ENCODE measurements around the gene ATN1. TPM values are rescaled to one million over a fixed set of nuclear protein-coding genes. Genes with fewer than 3 reads are reported as not detected.

ATN1 gene
- total and polyA plus RNA-seq, 7 donors, result 30.1 to 138 (median 53.8) TPM

GRCh38 chr12:6945613-6946012 is 17.9 kb downstream of the ATN1 start:
- Histone ChIP-seq H3K9me3 (no peaks in the 10 kb centered on the region), H3K4me1 (peaks cover 0 to 54% (median 40%) of the 10 kb centered on the region in 4 donors), H3K4me3 (no peak overlapping the region), H3K27me3 (no peaks in the 10 kb centered on the region), H3K36me3 (peaks cover 5 to 29% (median 10%) of the 10 kb centered on the region in 4 donors), H3K27ac (peak overlapping the region in 3 of 4 donors; percentile 52 to 99 (median 94))
- TF ChIP-seq EP300 (IDR thresholded peaks at IDR 0.05) (no peak), POLR2AphosphoS5 (IDR thresholded peaks at IDR 0.05) (no peak), CTCF (IDR thresholded peaks at IDR 0.05) (no peak), POLR2A (IDR thresholded peaks at IDR 0.05) (no peak)
- WGBS, 2 donors, result 32 to 66% methylated on average over 11 of the region's 11 CpGs
- DNase-seq, result no peak
- intact Hi-C loops (cut with DNase I), result loop anchor here (2.0 kb wide), 2 partner anchors 73 to 167 kb away; partner anchors contain the start of gene LPCAT3

- peaks cover 0 to 48% (median 38%) of the 10 kb centered on the region in 4 donors for H3K4me1 ChIP-seq
- no peak for TF ChIP-seq EP300 (IDR thresholded peaks at IDR 0.05)
- TF ChIP-seq POLR2A (IDR thresholded peaks at IDR 0.05), result peak in 1 of 2 donors; percentile 73
- peak in 2 of 4 donors; percentile 8 to 66 for TF ChIP-seq POLR2AphosphoS5 (IDR thresholded peaks at IDR 0.05)
- peak overlapping the region; percentile 11 to 99 (median 46) for H3K27ac ChIP-seq
- peaks cover 2 to 22% (median 6%) of the 10 kb centered on the region in 4 donors for H3K36me3 ChIP-seq
- peak overlapping the region in 2 of 4 donors; percentile 6 to 16 for H3K4me3 ChIP-seq
- no peaks in the 10 kb centered on the region for H3K27me3 ChIP-seq
- 4 to 15% methylated on average over 32 of the region's 32 CpGs for WGBS, 2 donors
- intact Hi-C loops (cut with DNase I), result no loop called here
- no peak for DNase-seq
- H3K9me3 ChIP-seq, result no peaks in the 10 kb centered on the region
These were observed 18.5 kb downstream of the ATN1 start for GRCh38 chr12:6946033-6946919.

GRCh38 chr12:6946920-6947374 is 19.2 kb downstream of the ATN1 start:
- DNase-seq, result no peak
- H3K27ac ChIP-seq, result peak overlapping the region in 3 of 4 donors; percentile 39 to 99 (median 52)
- H3K4me1 ChIP-seq, result peaks cover 0 to 41% (median 31%) of the 10 kb centered on the region in 4 donors
- peaks cover 0 to 16% (median under 1%) of the 10 kb centered on the region in 4 donors for H3K36me3 ChIP-seq
- intact Hi-C loops (cut with DNase I), result no loop called here
- TF ChIP-seq POLR2A (IDR thresholded peaks at IDR 0.05), result no peak
- no peak for TF ChIP-seq POLR2AphosphoS5 (IDR thresholded peaks at IDR 0.05)
- TF ChIP-seq CTCF (IDR thresholded peaks at IDR 0.05), result no peak
- no peak for TF ChIP-seq EP300 (IDR thresholded peaks at IDR 0.05)
- H3K4me3 ChIP-seq, result peak overlapping the region in 2 of 4 donors; percentile 6 to 16
- H3K27me3 ChIP-seq, result no peaks in the 10 kb centered on the region
- 28 to 58% methylated on average over 8 of the region's 8 CpGs for WGBS, 2 donors
- no peaks in the 10 kb centered on the region for H3K9me3 ChIP-seq

GRCh38 chr12:6947615-6948014 is 19.9 kb downstream of the ATN1 start:
- intact Hi-C loops (cut with DNase I), result no loop called here
- Histone ChIP-seq H3K4me3 (no peak overlapping the region), H3K27ac (no peak overlapping the region), H3K4me1 (peaks cover 0 to 35% (median 26%) of the 10 kb centered on the region in 4 donors), H3K9me3 (no peaks in the 10 kb centered on the region), H3K27me3 (no peaks in the 10 kb centered on the region), H3K36me3 (peaks cover 0 to 12% (median 0%) of the 10 kb centered on the region in 4 donors)
- TF ChIP-seq POLR2AphosphoS5 (IDR thresholded peaks at IDR 0.05) (no peak), POLR2A (IDR thresholded peaks at IDR 0.05) (no peak), CTCF (IDR thresholded peaks at IDR 0.05) (no peak), EP300 (IDR thresholded peaks at IDR 0.05) (no peak)
- DNase-seq, result no peak
- 87% methylated on average over 8 of the region's 8 CpGs for WGBS, 2 donors

Measured in sigmoid colon (tissue), 7 donors.